Heart right ventricle (tissue), 16 donors: ENCODE measurements around the gene UBE2G1. TPM values are rescaled to one million over a fixed set of nuclear protein-coding genes. Genes with fewer than 3 reads are reported as not detected.
"Not testable (repeated sequence)": the region's sequence is repeated elsewhere in the genome, so short reads cannot be mapped to it uniquely, and the experiment has no call there.

ENCODE experiments used
- ATAC-seq, 8 donors: fragments of 200-7000 bp; cut with Tn5 transposase; one replicate each; pipeline ENCODE4 v1.9.1; 2020; ENCODE audit warnings: mild to moderate bottlenecking in 8 of 8, moderate library complexity in 8 of 8, moderate number of reproducible peaks in 1 of 8
- DNase-seq, 2 donors: peaks; one replicate each; pipeline ENCODE4 v3.0.0-alpha.2; 2020
- H3K27ac ChIP-seq, 10 donors: fragments of 200-600 bp; sonication (generic) in 2 of 10; one replicate each; pipeline versions ENCODE4 v1.5.0 to v1.8.0; 2020 to 2022; ENCODE audit warnings: mild to moderate bottlenecking in 3 of 10
- H3K27me3 ChIP-seq, 7 donors: fragments of 200-600 bp; one replicate each; pipeline ENCODE4 v1.8.0; 2021 to 2022; ENCODE audit warnings: mild to moderate bottlenecking in 2 of 7
- H3K36me3 ChIP-seq, 9 donors: fragments of 200-600 bp; sonication (generic) in 1 of 9; one replicate each; pipeline versions ENCODE4 v1.5.0 to v1.8.0; 2020 to 2022; ENCODE audit warnings: mild to moderate bottlenecking in 2 of 9
- H3K4me1 ChIP-seq, 9 donors: fragments of 200-600 bp; sonication (generic) in 1 of 9; one replicate each; pipeline versions ENCODE4 v1.5.0 to v1.8.0; 2020 to 2022; ENCODE audit warnings: mild to moderate bottlenecking in 4 of 9
- H3K4me3 ChIP-seq, 10 donors: fragments of 200-600 bp; sonication (generic) in 2 of 10; one replicate each; pipeline versions ENCODE4 v1.5.0 to v1.8.0; 2020 to 2022; ENCODE audit warnings: mild to moderate bottlenecking in 7 of 10, moderate library complexity in 2 of 10
- H3K9me3 ChIP-seq, 11 donors: fragments of 200-600 bp in 10 of 11; sonication (generic) in 2 of 11; one replicate each; pipeline versions ENCODE4 v1.5.0 to v1.8.0; 2013 to 2022; ENCODE audit warnings: mild to moderate bottlenecking in 2 of 11, control low read depth in 1 of 11, moderate library complexity in 1 of 11
- CTCF ChIP-seq, 9 donors: fragments of 200-600 bp; sonication (generic) in 2 of 9; IDR thresholded peaks; one replicate each; pipeline versions ENCODE4 v1.5.0 to v1.8.0; 2021 to 2022; ENCODE audit warnings: antibody characterized with exemption in 9 of 9, mild to moderate bottlenecking in 5 of 9, moderate library complexity in 1 of 9
- WGBS, 2 donors: extraction: QIAGEN DNeasy Blood & Tissue Kit; methylation state at CpG; one replicate each; pipeline ENCODE4 v1.1.7; 2013; ENCODE audit warnings: inconsistent platforms in 1 of 2; 5-methylcytosine and 5-hydroxymethylcytosine counted together
- intact Hi-C, 10 donors: fragments of 100-400 bp; cut with DNase I; formaldehyde crosslinking; loops; one replicate each; pipeline versions ENCODE4 v1.11.1 to v1.14.2; 2022
- polyA plus RNA-seq, 2 donors: library from polyadenylated mRNA; stranded (reverse); fragments of 200-250 nt; gene quantifications; one replicate each; pipeline ENCODE4 v1.2.3, GENCODE V29; 2013
- total RNA-seq, 10 donors: library from RNA; stranded (reverse); fragmentation: NEBNext Ultra II Directional in 3 of 10; extraction: Animal tissue kit (Norgen Biotek cat#: 25700) in 3 of 10; gene quantifications; one replicate each; pipeline versions ENCODE4 v1.2.1 to v1.2.4, GENCODE V29; 2021 to 2023
- donor health status: Arrhythmogenic right ventricular cardiomyopathy.
- donor health status: ischemic (EF 13 %, LVEDD 7.1; RV severe dilation, severe dysfunction).
- donor health status: healthy with polysubstance abuse.
- donor health status: DM: no; HTN: yes; CAD: no.
- donor health status: DM: no; HTN: no; CAD: no.
- donor health status: ischemic (EF 25% LVEDD 6.9; RV normal size, moderate dysfunction).
- donor health status: ischemic (EF 25% LVEDD 5.7; RV mildly dilated, moderate dysfunction).
- donor health status: healthy.
- donor health status: DM: yes; HTN: yes; CAD: no.
- donor health status: Ischemic cardiomyopathy.
- donor health status: ischemic (EF 35%, LVEDD 5.7; RV mildly dilated, moderate dysfunction).
- donor health status: nonischemic (EF 11% LVEDD 7.7; RV severe dilation, severe dysfunction).
- donor health status: DM: yes; HTN: yes; CAD: no.
- donor health status: PGD.
- donor health status: ischemic (EF 29% LVEDD 5.4; RV normal size, mild dysfunction).
- donor health status: nonischemic (EF 23%, LVEDD 6.1; RV moderate dilation, normal function).

UBE2G1 gene
- total and polyA plus RNA-seq, 12 donors: 14.9 to 119 (median 100) TPM

GRCh38 chr17:4262703-4263102 is 103.8 kb downstream of the UBE2G1 start:
- no peak for ATAC-seq
- DNase-seq: no peak
- Histone ChIP-seq H3K36me3 (peaks cover 0 to 36% (median 10%) of the 10 kb centered on the region in 9 donors), H3K27me3 (no peaks in the 10 kb centered on the region), H3K4me1 (peaks cover 8 to 29% (median 23%) of the 10 kb centered on the region in 9 donors), H3K27ac (peak overlapping the region in 8 of 10 donors; percentile 84 to 97 (median 90)), H3K9me3 (peaks cover 0 to 22% (median 12%) of the 10 kb centered on the region in 11 donors), H3K4me3 (peak overlapping the region; percentile 72 to 100 (median 84))
- WGBS, 2 donors: 47 to 49% methylated on average over 8 of the region's 8 CpGs
- no peak for TF ChIP-seq CTCF (IDR thresholded peaks at IDR 0.05)
- intact Hi-C loops: loop anchor here in 4 of 10 donors (2.0 to 10.0 kb wide), 3 partner anchors 45 to 104 kb away; partner anchors contain the start of gene UBE2G1 (in 1 of the 4)

GRCh38 chr17:4261452-4261851 is 105.0 kb downstream of the UBE2G1 start:
- intact Hi-C loops: loop anchor here in 3 of 10 donors (5.0 to 10.0 kb wide), 2 partner anchors 44 to 47 kb away; no protein-coding TSS in a partner anchor
- DNase-seq: no peak
- peaks cover 0 to 31% (median 10%) of the 10 kb centered on the region in 9 donors for H3K36me3 ChIP-seq
- H3K9me3 ChIP-seq: peaks cover 0 to 22% (median 12%) of the 10 kb centered on the region in 11 donors
- H3K4me3 ChIP-seq: no peak overlapping the region
- H3K27me3 ChIP-seq: no peaks in the 10 kb centered on the region
- whole genome bisulfite sequencing, 2 donors: 89 to 93% methylated on average over 8 of the region's 8 CpGs
- H3K27ac ChIP-seq: no peak overlapping the region
- no peak for TF ChIP-seq CTCF (IDR thresholded peaks at IDR 0.05)
- peaks cover 8 to 36% (median 23%) of the 10 kb centered on the region in 9 donors for H3K4me1 ChIP-seq
- no peak for ATAC-seq

GRCh38 chr17:4258867-4259266 is 107.6 kb downstream of the UBE2G1 start:
- peaks cover 0 to 39% (median 10%) of the 10 kb centered on the region in 9 donors for H3K36me3 ChIP-seq
- H3K27ac ChIP-seq: no peak overlapping the region
- TF ChIP-seq CTCF (IDR thresholded peaks at IDR 0.05): no peak
- H3K4me3 ChIP-seq: no peak overlapping the region
- no peak for DNase-seq
- H3K9me3 ChIP-seq: peaks cover 0 to 31% (median 15%) of the 10 kb centered on the region in 11 donors
- intact Hi-C loops: no loop called here
- peaks cover 2 to 44% (median 18%) of the 10 kb centered on the region in 9 donors for H3K4me1 ChIP-seq
- WGBS, 2 donors: 96 to 99% methylated on average over 3 of the region's 3 CpGs
- no peak for ATAC-seq
- no peaks in the 10 kb centered on the region for H3K27me3 ChIP-seq

- Histone ChIP-seq H3K27me3 (no peaks in the 10 kb centered on the region), H3K36me3 (peaks cover 0 to 39% (median 10%) of the 10 kb centered on the region in 9 donors), H3K27ac (no peak overlapping the region), H3K9me3 (peaks cover 0 to 31% (median 15%) of the 10 kb centered on the region in 11 donors), H3K4me1 (peaks cover 0 to 32% (median 6%) of the 10 kb centered on the region in 9 donors), H3K4me3 (no peak overlapping the region)
- DNase-seq: no peak
- no peak for TF ChIP-seq CTCF (IDR thresholded peaks at IDR 0.05)
- no peak for ATAC-seq
- WGBS, 2 donors: 88 to 98% methylated on average over 2 of the region's 2 CpGs
- intact Hi-C loops: no loop called here
These were observed 109.5 kb downstream of the UBE2G1 start for GRCh38 chr17:4256952-4257351.

GRCh38 chr17:4255271-4255670 is 111.2 kb downstream of the UBE2G1 start:
- H3K4me1 ChIP-seq: peaks cover 0 to 32% (median 1%) of the 10 kb centered on the region in 9 donors
- H3K27me3 ChIP-seq, ATAC-seq, H3K27ac ChIP-seq, H3K4me3 ChIP-seq, DNase-seq, intact Hi-C loops: not testable (repeated sequence)
- H3K36me3 ChIP-seq: peaks cover 0 to 29% (median 10%) of the 10 kb centered on the region in 9 donors
- peaks cover 0 to 31% (median 15%) of the 10 kb centered on the region in 11 donors for H3K9me3 ChIP-seq
- WGBS, 2 donors: 93 to 97% methylated on average over 6 of the region's 6 CpGs
